Small intestine (tissue), 7 donors: Measurements from ENCODE around the gene RABEP2. TPM values are rescaled to one million over a fixed set of nuclear protein-coding genes. Genes with fewer than 3 reads are reported as not detected.
"Not testable (repeated sequence)": the region's sequence is repeated elsewhere in the genome, so short reads cannot be mapped to it uniquely, and the experiment has no call there.

Experiments
- DNase-seq, 2 donors: peaks; one replicate each; pipeline versions ENCODE4 v3.0.0 to v3.0.0-alpha.2; 2013
- FAIRE-seq: peaks from 2 replicates; lab custom pipeline; 2012; peaks lifted over from hg19 to GRCh38; lab: Jason Lieb, UNC
- H3K27ac ChIP-seq, 3 donors: one replicate each; pipeline ENCODE4 v1.5.1; 2013; ENCODE audit warnings: low read length in 2 of 3, mild to moderate bottlenecking in 2 of 3, control low read depth in 1 of 3, inconsistent platforms in 1 of 3, low read depth in 1 of 3, moderate library complexity in 1 of 3
- H3K27me3 ChIP-seq, 3 donors: one replicate each; pipeline ENCODE4 v1.6.1; 2013; ENCODE audit warnings: low read length in 3 of 3, inconsistent platforms in 1 of 3; ENCODE audit not compliant: control insufficient read depth in 3 of 3, insufficient read depth in 3 of 3
- H3K36me3 ChIP-seq, 3 donors: one replicate each; pipeline ENCODE4 v1.6.1; 2013; ENCODE audit warnings: low read length in 3 of 3, inconsistent platforms in 1 of 3, low read depth in 1 of 3, mild to moderate bottlenecking in 1 of 3, moderate library complexity in 1 of 3; ENCODE audit not compliant: control insufficient read depth in 3 of 3, insufficient read depth in 2 of 3
- H3K4me1 ChIP-seq, 3 donors: one replicate each; pipeline ENCODE4 v1.6.1; 2013; ENCODE audit warnings: low read length in 2 of 3, inconsistent platforms in 1 of 3, low read depth in 1 of 3, mild to moderate bottlenecking in 1 of 3, moderate library complexity in 1 of 3; ENCODE audit not compliant: control insufficient read depth in 3 of 3, insufficient read depth in 2 of 3
- H3K4me3 ChIP-seq, 3 donors: one replicate each; pipeline ENCODE4 v1.5.1; 2013; ENCODE audit warnings: low read length in 3 of 3, control low read depth in 1 of 3, inconsistent platforms in 1 of 3, low read depth in 1 of 3, mild to moderate bottlenecking in 1 of 3, moderate library complexity in 1 of 3
- H3K9me3 ChIP-seq, 2 donors: one replicate each; pipeline ENCODE4 v1.6.1; 2013; ENCODE audit warnings: low read depth in 1 of 2, low read length in 1 of 2; ENCODE audit not compliant: control insufficient read depth in 2 of 2, insufficient read depth in 1 of 2
- WGBS, 3 donors: extraction: QIAGEN DNeasy Blood & Tissue Kit; methylation state at CpG; one replicate each; pipeline ENCODE4 v1.1.7; 2013; 5-methylcytosine and 5-hydroxymethylcytosine counted together
- polyA plus RNA-seq, 4 donors: library from polyadenylated mRNA; stranded (reverse) in 3 of 4; unstranded in 1 of 4; fragments of 200-250 nt in 3 of 4; fragments of 120-200 nt in 1 of 4; gene quantifications; one replicate each; pipeline versions ENCODE4 v1.2.1 to v1.2.3, GENCODE V29; 2013
- donor health status: healthy with polysubstance abuse.
- donor health status: control.
- donor health status: control.
- donor health status: Bipolar disorder and iron deficiency.
- donor health status: healthy.

RABEP2 gene
- polyA plus RNA-seq, 4 donors, result 26.5 to 55.7 (median 29.8) TPM

DNA sequence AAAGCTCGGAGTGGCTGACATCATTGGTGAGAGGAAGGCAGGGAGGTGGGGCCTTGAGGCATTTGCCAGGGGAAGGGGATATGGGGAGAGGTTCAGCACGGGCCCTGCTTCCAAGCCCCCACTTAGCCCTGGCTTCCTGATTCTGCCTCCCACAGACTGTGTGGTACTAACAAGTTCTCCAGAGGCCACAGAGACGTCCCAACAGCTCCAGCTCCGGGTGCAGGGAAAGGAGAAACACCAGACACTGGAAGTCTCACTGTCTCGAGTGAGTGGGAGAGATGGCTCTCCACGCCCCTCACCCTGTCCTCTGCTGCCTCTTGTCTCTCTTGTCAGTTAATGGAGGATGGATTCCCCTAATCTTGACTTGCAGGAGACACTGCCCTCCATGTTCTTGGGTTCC is 33.8 kb upstream of the RABEP2 start:
- Histone ChIP-seq H3K27me3 (no peaks in the 10 kb centered on the region), H3K4me1 (no peaks in the 10 kb centered on the region), H3K9me3 (no peaks in the 10 kb centered on the region), H3K36me3 (peaks cover 14 to 82% (median 19%) of the 10 kb centered on the region in 3 donors), H3K27ac (no peak overlapping the region), H3K4me3 (no peak overlapping the region)
- DNase-seq (no peak), FAIRE-seq (no peak)
- 90 to 92% (median 91%) methylated on average over 6 of the region's 6 CpGs for WGBS, 3 donors

- H3K4me1 ChIP-seq, result no peaks in the 10 kb centered on the region
- no peaks in the 10 kb centered on the region for H3K9me3 ChIP-seq
- DNase-seq, result no peak
- FAIRE-seq, result no peak
- peaks cover 10 to 80% (median 21%) of the 10 kb centered on the region in 3 donors for H3K36me3 ChIP-seq
- 93 to 97% (median 95%) methylated on average over 9 of the region's 9 CpGs for WGBS, 3 donors
- H3K27me3 ChIP-seq, result no peaks in the 10 kb centered on the region
- no peak overlapping the region for H3K27ac ChIP-seq
- H3K4me3 ChIP-seq, result no peak overlapping the region
Measured at GRCh38 chr16:28958216-28958615, 33.2 kb upstream of the RABEP2 start.

DNA sequence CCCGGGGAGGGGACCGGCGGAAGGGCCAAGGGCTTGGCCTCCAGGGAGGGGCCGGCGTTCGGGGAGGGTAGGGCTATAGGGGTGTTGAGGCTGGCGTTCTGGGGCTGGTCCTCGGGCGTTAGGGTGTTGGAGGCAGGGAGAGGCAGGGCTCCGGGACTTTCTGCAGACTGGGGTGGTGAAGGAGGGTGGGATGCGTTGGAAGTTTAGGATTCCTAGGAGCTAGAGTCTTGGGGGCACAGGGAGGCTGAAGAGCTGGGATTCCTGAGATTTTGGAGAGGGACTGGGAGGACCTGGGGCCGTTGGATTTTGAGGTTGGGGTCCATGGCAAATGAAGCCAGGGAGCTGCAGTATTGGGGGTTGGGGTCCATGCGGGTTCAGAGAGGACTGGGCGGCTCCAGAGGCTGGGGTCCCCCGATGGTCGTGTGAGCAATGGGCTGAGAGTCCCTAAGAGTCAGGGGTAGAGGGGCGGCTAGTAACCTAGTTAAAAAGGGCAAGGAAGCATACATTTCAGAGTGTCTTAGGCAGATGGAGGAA is 26.4 kb upstream of the RABEP2 start:
- H3K36me3 ChIP-seq, result peaks cover 0 to 37% (median 8%) of the 10 kb centered on the region in 3 donors
- DNase-seq, result peak in 1 of 2 donors; percentile 65
- no peaks in the 10 kb centered on the region for H3K9me3 ChIP-seq
- peaks cover 0 to 10% (median 9%) of the 10 kb centered on the region in 3 donors for H3K4me1 ChIP-seq
- peak overlapping the region in 2 of 3 donors; percentile 71 to 89 for H3K27ac ChIP-seq
- no peak for FAIRE-seq
- H3K27me3 ChIP-seq, result no peaks in the 10 kb centered on the region
- peak overlapping the region; percentile 75 to 99 (median 96) for H3K4me3 ChIP-seq
- 0 to 2% (median 2%) methylated on average over 17 of the region's 17 CpGs for WGBS, 3 donors

- Histone ChIP-seq H3K27ac (peak within 1 kb of the TSS; percentile 71 to 89 (median 76)), H3K9me3 (no peaks in the 10 kb centered on the region), H3K4me3 (peak within 1 kb of the TSS; percentile 75 to 99 (median 96)), H3K27me3 (no peaks in the 10 kb centered on the region), H3K4me1 (peaks cover 0 to 10% (median 9%) of the 10 kb centered on the region in 3 donors), H3K36me3 (peaks cover 0 to 30% (median 8%) of the 10 kb centered on the region in 3 donors)
- WGBS, 3 donors, result 0 to 1% (median 1%) methylated on average over 42 to 79 of the region's 79 CpGs
- FAIRE-seq (no peak), DNase-seq (peak; percentile 100)
Measured at GRCh38 chr16:28950648-28951409, 25.8 kb upstream of the RABEP2 start, which contains the start of gene NFATC2IP. NFATC2IP (plus strand) TSS chr16:28950937; CDS start chr16:28951012, 75 bp downstream.

DNA sequence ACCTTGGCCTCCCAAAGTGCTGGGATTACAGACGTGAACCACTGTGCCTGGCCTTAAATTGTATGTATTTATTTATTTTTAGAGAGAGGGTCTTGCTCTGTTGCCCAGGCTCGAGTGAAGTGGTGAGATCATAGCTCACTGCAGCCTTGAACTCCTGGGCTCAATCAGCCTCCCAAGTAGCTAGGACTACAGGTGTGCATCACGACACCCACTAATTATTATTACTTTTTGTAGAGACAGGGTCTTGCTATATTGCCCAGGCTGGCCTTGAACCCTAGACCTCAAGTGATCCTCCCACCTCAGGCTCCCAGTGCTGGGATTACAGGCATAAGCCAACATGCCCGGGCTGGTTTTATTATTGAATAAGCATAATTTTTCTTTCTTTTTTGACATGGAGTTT is 21.6 kb upstream of the RABEP2 start:
- no peaks in the 10 kb centered on the region for H3K36me3 ChIP-seq
- peaks cover 0 to 9% (median 3%) of the 10 kb centered on the region in 3 donors for H3K4me1 ChIP-seq
- FAIRE-seq, result no peak
- WGBS, 3 donors, result 57 to 74% (median 69%) methylated on average over 4 of the region's 4 CpGs
- no peak overlapping the region for H3K27ac ChIP-seq
- no peaks in the 10 kb centered on the region for H3K27me3 ChIP-seq
- H3K4me3 ChIP-seq, result no peak overlapping the region
- no peaks in the 10 kb centered on the region for H3K9me3 ChIP-seq
- no peak for DNase-seq

GRCh38 chr16:28943281-28943680 is 18.2 kb upstream of the RABEP2 start:
- Histone ChIP-seq H3K4me3 (no peak overlapping the region), H3K9me3 (no peaks in the 10 kb centered on the region), H3K4me1 (peaks cover 0 to 3% (median 0%) of the 10 kb centered on the region in 3 donors), H3K27me3 (no peaks in the 10 kb centered on the region), H3K27ac (no peak overlapping the region), H3K36me3 (no peaks in the 10 kb centered on the region)
- DNase-seq, result no peak
- no peak for FAIRE-seq

- whole genome bisulfite sequencing, 3 donors, result 89 to 95% (median 93%) methylated on average over 7 of the region's 7 CpGs
- DNase-seq, H3K4me3 ChIP-seq: not testable (repeated sequence)
Measured at GRCh38 chr16:28939825-28940224, 14.8 kb upstream of the RABEP2 start.

GRCh38 chr16:28938721-28939120 is 13.7 kb upstream of the RABEP2 start:
- DNase-seq, result no peak
- 69 to 83% (median 80%) methylated on average over 6 to 7 of the region's 7 CpGs for WGBS, 3 donors
- Histone ChIP-seq H3K4me1 (peaks cover 0 to 4% (median 2%) of the 10 kb centered on the region in 3 donors), H3K27me3 (no peaks in the 10 kb centered on the region), H3K36me3 (no peaks in the 10 kb centered on the region), H3K4me3 (no peak overlapping the region), H3K27ac (no peak overlapping the region), H3K9me3 (no peaks in the 10 kb centered on the region)
- FAIRE-seq, result no peak

More at GRCh38 chr16:28939825-28940224, 14.8 kb upstream of the RABEP2 start:
- H3K4me1 ChIP-seq, FAIRE-seq, H3K9me3 ChIP-seq, H3K27me3 ChIP-seq, H3K36me3 ChIP-seq, H3K27ac ChIP-seq: not testable (repeated sequence)
